GM18909 (cell line): ENCODE data around the gene TESK1.
"Not testable (repeated sequence)": the region's sequence is repeated elsewhere in the genome, so short reads cannot be mapped to it uniquely, and the experiment has no call there.

ENCODE experiments used
- ATAC-seq: cut with Tn5 transposase; IDR thresholded peaks from one replicate; pipeline ENCODE4 v1.9.1; 2021; ENCODE audit warnings: mild to moderate bottlenecking; ENCODE audit not compliant: unreplicated experiment, poor library complexity

TESK1 gene

DNA sequence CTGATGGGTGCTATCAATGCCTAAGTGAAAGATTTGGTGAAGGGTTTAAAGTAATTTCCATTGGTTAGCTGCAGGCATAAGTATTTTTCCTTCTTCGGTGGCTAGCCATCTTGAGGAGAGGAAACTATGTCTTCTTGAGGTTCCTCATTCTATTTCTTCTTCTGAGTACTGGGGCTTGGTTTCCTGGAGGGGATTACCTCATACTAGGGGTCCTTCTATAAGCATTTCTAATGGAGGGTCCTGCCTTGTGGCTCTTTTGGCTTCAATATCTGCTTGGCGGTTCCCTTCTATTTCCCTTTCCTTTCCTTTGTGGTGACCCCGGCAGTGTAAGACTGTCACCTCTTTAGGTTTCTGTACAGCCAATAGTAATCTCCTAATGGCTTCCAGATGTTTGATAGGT, 36.4 kb downstream of the TESK1 start:
- ATAC-seq, result not testable (repeated sequence)

DNA sequence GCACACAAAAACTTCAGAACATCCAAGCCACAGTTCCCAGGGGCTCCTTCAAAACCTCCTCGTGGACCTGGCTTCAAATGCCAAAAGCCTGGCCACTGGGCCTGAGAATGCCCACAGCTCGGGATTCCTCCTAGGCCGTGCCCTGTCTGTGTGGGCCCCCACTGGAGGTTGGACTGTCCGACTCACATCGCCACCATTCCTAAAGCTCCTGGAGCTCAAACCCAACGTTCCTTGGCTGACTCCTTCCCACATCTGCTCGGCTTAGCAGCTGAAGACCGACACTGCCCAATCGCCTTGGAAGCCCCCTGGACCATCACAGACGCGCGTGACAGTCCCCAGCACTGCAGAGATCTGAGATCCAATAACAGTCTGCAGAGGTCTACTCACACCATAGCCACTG, 38.0 kb downstream of the TESK1 start:
- no peak for ATAC-seq

DNA sequence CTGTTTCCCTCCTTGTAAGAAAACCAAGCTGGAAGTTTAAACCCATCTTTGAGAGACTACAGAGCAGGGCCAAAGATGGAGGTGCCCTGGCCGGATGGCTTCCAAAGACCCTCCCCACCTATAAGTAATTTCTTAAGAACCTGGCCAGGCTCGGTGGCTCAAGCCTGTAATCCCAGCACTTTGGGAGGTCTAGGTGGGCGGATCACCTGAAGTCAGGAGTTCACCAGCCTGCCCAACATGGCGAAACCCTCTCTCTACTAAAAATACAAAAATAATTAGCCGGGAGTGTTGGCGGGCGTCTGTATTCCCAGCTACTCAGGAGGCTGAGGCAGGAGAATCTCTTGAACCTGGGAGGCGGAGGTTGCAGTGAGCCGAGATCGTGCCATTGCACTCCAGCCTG, 40.7 kb downstream of the TESK1 start:
- ATAC-seq, result not testable (repeated sequence)

DNA sequence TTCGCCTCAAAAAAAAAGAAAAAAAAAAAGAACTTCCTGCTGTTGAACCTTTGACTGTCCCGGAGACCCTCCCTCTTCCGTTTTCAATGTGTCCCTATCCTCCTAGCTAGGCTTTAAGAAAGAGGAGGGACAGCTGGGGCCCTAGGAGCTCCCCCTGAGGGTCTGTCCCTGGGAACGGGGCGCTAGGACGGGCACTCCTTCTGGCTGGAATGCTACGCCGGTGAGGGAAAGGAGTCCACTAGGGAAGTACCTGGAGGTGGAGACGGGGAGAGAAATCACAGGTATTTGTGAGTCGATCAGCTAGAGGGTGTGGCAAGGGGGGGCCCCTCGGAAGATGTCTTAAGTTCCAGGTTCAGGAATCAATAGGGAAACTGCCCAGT, 41.1 kb downstream of the TESK1 start:
- no peak for ATAC-seq

DNA sequence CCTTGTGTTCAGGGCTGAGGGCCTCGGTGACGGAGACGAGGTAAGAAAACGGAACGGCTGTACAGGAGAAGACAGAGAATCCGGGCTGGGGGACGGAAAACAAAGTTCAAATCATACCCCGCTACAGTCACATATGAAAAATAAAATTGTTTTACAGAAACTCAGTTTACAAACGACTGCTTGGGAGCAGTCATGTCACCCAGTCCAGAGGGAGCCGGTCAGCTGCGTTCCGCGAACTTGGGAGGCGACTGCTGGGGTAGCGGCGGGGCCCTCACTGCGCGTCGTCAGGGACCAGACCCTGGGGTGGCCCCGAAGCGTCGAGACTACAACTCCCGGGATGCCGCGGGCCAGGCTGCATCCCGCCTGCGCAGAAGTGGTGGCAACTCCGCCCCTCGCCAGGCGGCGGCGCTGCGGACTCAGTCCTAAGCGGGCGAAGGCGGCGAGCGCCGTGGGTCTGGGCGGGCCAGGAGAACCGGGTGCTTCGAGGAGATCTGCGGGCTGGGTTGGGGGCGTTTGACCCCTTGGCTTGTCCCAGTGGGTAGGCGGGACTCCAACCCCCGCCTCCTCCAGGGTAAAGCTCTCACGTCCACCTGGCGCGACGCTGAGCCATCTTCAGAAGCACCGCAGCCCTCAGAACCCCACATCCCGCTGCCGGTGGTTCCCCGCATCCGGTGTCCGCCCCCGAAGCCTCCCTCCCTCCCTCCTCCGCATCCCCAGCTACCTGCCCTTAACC, 41.6 kb downstream of the TESK1 start:
- ATAC-seq, result peak; percentile 93

DNA sequence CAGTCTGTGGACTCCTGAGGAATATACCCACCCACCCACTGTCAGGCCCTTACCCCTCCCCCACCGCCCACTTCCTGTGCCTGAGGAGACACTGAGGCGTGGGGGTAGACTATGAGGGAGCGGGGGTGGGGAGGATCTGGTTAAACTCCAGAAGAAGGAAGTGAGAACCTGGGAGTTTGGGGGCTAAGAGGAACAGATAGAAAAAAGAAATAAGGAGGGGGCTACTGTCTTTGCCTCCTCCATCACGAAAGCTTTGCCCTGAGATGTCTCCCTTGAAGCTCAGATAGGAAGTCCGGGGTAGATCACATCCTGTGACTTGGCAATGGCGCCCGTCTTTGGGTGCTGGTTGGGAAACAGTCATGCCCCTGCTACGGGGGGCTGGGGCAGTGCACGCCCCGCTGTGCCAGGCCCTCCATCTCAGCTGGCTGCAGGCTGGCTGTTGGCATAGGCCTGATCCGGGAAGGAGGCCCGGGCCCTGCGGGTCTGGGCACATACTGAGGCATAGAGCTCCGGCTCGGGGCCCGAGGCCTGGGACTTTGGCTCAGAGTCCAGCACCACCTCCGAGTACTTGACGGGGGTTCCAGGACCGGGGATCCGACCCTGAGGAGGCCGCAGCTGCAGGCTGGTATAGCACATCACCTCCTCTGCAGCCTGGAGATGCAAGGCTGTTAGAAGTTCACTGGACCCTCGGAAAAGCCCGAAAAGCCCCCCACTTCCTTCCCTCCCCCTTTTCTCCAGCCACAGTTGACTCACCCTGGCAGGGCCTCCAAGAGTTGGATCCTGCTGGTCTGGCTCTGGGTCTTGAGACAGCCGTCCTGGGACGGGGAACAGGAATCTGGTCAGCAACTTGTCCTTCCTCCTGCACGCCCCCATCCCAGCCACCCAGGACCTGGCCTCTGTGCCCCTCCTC, 44.6 kb downstream of the TESK1 start:
- ATAC-seq, result no peak

DNA sequence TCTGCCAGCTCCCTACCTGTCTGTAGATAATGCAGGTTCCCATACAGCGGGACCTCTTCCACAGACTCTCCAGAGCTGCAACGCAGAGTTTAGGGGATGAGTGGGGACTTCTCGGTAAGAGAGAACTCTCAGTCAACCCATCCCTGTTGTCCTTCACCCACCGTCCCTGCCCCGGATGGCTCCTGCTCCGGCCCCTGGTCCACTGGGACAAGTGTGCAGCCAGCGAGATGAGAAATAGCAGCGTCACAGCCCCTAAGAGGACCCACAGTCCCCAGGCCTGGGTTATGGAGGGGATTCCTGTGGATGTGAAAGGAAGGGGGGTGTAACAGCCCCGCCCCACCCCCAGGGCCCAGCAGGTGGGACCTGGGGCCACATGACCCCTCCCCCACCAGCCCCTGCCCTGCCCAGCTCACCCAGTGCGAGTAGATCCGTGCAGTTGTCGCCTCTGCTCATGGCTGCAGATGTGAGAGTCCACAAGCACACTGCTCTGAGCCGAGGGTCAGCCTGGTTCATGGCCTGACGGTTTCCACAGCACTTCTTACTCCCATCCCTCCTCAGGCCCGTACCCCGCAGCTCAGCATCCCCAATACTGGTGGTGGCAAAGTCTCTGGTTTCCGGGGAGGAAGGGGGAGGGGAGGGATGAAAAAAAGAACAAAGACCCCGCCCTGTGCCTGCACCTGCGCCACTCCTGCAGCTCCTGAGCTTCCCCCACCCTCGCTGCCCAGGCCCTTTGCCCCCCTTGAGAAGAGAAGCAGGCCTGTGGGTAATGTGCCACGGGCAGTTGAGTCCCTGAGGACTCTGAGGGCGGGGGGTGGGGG, 45.5 kb downstream of the TESK1 start, which contains the start of gene SIT1:
Gene SIT1 (minus strand): TSS at position 591 of the 818 bp plus-strand sequence. CDS start 78 bp downstream, at position 513.
- no peak for ATAC-seq

DNA sequence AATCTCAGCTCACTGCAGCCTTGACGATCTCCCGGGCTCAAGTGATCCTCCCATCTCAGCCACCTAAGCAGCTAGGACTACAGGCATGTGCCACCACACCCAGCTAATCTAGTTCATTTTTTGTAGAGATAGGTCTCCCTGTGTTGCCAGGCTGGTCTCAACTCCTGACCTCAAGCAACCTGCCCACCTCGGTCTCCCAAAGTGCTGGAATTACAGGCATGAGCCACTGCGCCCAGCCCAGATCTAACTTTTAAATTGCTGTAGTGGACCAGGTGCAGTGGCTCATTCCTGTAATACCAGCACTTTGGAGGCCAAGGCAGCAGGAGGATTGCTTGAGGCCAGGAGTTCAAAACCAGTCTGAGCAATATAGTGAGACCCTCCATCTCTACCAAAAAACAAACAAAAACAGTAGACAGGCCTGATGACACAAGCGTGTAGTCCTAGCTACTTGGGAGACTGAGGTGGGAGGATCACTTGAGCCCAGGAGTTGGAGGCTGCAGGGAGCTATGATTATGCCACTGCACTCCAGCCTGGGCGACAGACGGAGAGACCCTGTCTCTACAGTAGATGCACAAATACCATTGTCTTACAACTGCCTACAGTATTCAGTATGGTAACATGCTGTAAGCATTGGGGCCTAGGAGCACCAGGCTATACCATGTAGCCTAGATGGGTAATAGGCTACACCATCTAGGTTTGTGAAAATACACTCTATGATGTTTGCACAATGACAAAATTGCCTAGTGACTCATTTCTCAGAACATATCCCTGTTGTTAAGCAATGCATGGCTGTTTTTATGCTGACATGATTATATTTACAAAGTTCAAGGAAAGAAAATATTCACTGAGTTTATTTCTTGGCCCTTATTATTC, 47.1 kb downstream of the TESK1 start:
- ATAC-seq, result no peak

DNA sequence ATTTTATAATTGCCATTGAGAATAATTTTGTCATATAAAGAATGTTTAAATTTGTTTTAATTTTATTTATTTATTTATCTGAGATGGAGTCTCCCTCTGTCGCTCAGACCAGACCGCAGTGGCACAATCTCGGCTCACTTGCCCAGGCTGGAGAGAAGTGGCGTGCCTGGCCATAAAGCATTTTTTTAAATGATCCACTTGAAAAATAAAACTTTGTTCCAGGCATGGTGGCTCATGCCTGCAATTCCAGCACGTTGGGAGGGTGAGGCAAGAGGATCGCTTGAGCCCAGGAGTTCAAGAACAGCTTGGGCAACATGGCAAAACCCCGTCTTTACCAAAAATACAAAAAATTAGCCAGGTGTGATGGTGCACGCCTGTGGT, 47.8 kb downstream of the TESK1 start:
- no peak for ATAC-seq

DNA sequence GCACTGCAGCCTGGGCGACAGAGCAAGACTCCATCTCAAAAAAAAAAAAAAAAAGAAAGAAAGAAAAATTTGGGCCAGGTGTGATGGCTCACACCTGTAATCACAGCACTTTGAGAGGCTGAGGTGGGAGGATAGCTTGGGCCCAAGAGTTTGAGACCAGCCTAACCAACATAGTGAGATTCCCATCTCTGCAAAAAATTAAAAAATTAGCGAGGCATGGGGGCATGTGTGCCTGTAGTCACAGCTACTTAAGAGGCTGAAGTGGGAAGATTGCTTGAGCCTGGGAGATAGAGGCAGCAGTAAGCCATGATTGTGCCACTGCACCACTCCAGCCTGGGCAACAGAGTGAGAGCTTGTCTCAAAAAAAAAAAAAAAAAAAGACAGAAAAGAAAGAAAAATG, 48.5 kb downstream of the TESK1 start:
- no peak for ATAC-seq

DNA sequence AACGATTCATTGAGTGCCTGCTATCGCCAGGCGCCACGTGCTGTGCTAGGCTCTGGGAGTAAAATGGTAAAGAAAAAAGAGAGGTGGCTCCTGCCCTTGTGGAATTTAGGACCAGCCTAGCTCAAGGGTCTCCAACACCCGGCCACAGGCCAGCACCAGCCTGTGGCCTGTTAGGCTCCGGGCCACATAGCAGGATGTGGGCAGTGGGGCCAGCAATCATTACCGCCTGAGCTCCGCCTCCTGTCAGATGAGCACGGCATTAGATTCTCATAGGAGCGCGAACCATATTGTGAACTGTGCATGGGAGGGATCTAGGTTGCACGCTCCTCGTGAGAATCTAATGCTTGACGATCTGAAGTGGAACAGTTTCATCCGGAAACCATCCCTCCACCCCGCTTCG, 51.3 kb downstream of the TESK1 start:
- no peak for ATAC-seq

DNA sequence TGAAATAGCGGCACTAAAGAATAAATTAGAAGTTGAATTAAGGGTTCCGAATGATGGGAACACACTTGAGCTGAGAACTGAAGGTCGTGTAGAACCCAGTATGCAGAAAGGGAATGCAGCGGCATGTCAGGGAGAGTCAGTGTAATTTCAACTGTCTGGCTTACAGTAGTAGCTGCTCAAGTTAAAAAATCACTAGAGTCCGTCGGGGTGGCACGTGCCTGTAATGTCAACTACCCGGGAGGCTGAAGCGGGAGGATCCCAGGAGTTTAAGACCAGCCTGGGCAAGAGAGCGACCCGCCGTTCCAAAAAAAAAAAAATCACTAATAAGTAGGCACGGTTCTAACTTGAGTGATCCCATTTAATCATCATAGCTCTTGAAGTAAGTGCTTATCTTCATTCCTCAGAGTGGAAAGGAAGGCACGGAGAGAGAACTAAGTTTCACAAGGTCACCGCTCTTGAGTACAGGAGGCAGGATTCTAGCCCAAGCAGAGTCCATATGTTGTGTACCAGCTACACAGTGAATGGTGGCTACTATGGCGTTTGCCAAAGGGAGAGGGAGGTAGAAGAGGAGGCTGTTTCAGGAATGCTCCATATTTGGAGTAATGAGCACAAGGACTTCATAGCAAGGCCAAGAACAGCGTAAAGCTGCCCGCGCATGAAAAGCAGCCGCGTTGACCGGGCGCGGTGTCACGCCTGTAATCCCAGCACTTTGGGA, 51.9 kb downstream of the TESK1 start:
- no peak for ATAC-seq

DNA sequence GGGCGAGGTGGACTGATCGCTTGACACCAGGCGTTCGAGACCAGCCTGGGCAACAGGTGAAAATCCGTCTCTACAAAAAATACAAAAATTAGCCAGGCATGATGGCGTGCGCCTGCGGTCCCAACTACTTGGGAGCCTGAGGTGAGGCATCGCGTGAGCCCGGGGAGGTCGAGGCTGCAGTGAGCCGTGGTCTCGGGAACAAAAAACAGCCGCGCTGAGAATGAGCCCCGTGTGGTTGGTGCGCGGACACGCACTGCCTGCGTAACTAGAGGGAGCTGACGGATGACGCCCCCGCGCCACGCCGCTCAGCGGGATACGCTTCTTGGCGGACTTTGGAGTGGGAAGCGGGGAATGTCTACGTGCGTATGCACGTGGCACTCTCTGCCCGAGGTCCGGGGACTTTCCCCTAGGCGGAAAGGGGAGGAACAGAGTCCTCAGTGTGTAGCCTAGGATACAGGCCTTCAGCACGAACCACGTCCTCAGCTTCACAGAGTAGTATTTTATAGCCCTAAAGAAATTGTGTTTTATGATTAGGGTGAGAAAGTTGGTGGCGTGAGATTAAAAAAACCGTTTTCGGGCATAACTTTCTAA, 52.6 kb downstream of the TESK1 start, which contains the start of gene RMRP:
Gene RMRP (minus strand): TSS at position 474 of the 591 bp plus-strand sequence.
- ATAC-seq, result peak; percentile 88

DNA sequence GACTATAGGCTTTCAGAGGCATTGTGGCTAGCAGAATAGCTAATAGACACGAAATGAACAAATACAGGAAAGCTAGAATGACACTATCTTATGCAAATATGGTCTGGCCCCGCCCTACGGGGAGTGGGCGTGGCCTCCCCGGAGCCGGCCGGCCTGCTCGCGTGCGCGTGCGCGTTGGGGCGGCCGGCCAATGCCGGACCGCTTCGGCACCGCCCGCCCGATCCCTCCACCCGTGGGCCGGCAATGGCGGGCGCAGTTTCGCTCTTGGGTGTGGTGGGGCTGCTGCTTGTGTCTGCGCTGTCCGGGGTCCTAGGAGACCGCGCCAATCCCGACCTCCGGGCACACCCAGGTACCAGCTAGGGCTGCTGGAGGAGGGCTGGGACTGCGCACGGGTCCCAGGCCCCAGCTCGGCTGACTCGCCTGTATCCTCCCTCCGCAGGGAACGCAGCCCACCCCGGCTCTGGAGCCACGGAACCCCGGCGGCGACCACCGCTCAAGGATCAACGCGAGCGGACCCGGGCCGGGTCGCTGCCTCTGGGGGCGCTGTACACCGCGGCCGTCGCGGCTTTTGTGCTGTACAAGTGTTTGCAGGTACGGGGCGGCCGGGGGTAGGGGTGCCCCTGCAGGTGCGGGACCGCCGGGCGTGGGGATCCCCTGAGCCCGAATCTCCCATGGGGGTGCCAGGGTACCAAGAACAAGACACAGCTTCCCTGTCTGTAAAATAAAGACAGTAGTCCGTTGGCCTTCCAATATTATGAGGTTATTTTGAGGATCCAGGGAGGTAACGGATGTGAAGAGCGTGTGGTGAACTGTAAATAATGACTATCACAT, 53.3 kb downstream of the TESK1 start, which contains the start of gene CCDC107:
Gene CCDC107 (plus strand): TSS at position 156 of the 831 bp plus-strand sequence. CDS start 88 bp downstream, at position 244.
- ATAC-seq, result peak; percentile 70

DNA sequence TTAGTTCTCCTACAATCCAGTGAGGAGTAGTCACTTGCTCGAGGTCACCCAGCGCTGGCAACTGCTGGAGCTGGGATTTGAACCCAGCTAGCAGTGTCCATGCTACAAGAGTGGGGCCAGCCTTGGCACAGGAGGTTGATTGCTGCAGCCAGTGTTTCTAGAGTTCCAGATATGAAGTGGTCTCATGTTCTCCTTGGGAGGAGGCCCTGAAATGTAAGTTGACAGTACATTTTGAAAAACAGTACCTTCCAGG, 53.8 kb downstream of the TESK1 start:
- ATAC-seq, result no peak

DNA sequence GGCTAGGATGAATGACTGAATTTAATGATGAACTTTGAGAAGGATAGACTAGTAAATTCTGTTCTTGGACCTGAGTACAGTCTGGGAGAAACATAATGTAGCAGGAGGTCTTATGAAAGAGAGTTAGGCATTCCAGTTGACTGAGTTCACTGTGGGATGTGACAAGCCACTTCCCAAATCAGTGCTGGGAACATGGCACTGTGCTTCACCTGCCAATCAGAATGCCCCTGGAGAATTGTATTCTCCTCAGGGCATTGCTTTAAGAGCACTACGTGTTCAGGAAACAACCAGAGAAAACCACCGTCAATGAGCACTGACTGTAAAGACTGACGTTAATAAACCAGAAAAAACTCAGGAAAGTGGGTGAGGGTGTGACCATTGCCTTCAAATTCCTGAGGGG, 54.3 kb downstream of the TESK1 start:
- ATAC-seq, result no peak
